NCI-H2081 treated with DMSO at 0.1 percent for 48 hours (cell line): ENCODE data around the gene CPSF6.
"Not testable (repeated sequence)": the region's sequence is repeated elsewhere in the genome, so short reads cannot be mapped to it uniquely, and the experiment has no call there.

ENCODE experiments used
- DNase-seq: peaks from one replicate; lab custom pipeline; 2025; lab: John Stamatoyannopoulos, UW

CPSF6 gene

GRCh38 chr12:69239352-69239921 lies at the start of gene CPSF6:
CPSF6 (plus strand) TSS chr12:69239569; CDS start chr12:69239647, 78 bp downstream.
- peak; percentile 49 for DNase-seq

GRCh38 chr12:69196302-69197288 lies 42.8 kb upstream of the CPSF6 start:
- DNase-seq: no peak

GRCh38 chr12:69199976-69200375 lies 39.4 kb upstream of the CPSF6 start:
- DNase-seq: not testable (repeated sequence)

- DNase-seq: no peak
These were observed 35.2 kb upstream of the CPSF6 start for GRCh38 chr12:69204191-69204590.

GRCh38 chr12:69210661-69211060 lies 28.7 kb upstream of the CPSF6 start:
- DNase-seq: no peak

- no peak for DNase-seq
These were observed 28.2 kb upstream of the CPSF6 start for GRCh38 chr12:69211160-69211559.

GRCh38 chr12:69214169-69214568 lies 25.2 kb upstream of the CPSF6 start:
- no peak for DNase-seq

GRCh38 chr12:69225251-69225910 lies 14.0 kb upstream of the CPSF6 start:
- no peak for DNase-seq

- DNase-seq: no peak
These were observed 7.9 kb upstream of the CPSF6 start for GRCh38 chr12:69231479-69231878.

- DNase-seq: no peak
These were observed 599 bp upstream of the CPSF6 start for GRCh38 chr12:69238589-69239351.

- DNase-seq: no peak
These were observed 707 bp downstream of the CPSF6 start for GRCh38 chr12:69239922-69240630.

GRCh38 chr12:69240631-69240995 lies 1.2 kb downstream of the CPSF6 start:
- no peak for DNase-seq

- DNase-seq: no peak
These were observed 2.2 kb downstream of the CPSF6 start for GRCh38 chr12:69241438-69242092.

GRCh38 chr12:69243099-69244084 lies 4.0 kb downstream of the CPSF6 start:
- DNase-seq: no peak

GRCh38 chr12:69247268-69248018 lies 8.1 kb downstream of the CPSF6 start:
- no peak for DNase-seq

- DNase-seq: no peak
These were observed 12.7 kb downstream of the CPSF6 start for GRCh38 chr12:69252033-69252432.

GRCh38 chr12:69254046-69254445 lies 14.7 kb downstream of the CPSF6 start:
- no peak for DNase-seq

- DNase-seq: no peak
These were observed 15.5 kb downstream of the CPSF6 start for GRCh38 chr12:69254862-69255261.

GRCh38 chr12:69258655-69259054 lies 19.3 kb downstream of the CPSF6 start:
- no peak for DNase-seq
